NAMALWA (cell line): ENCODE results near the gene SLC26A2.

Experiments
- DNase-seq: peaks from one replicate; pipeline ENCODE4 v3.0.0-alpha.2; 2015; ENCODE audit warnings: low spot score

The SLC26A2 gene

GRCh38 chr5:149962601-149963300 lies 2.2 kb downstream of the SLC26A2 start:
- no peak for DNase-seq

GRCh38 chr5:149963729-149964128 lies 3.2 kb downstream of the SLC26A2 start:
- DNase-seq: no peak

- no peak for DNase-seq
These were observed 6.4 kb downstream of the SLC26A2 start for GRCh38 chr5:149966946-149967345.

GRCh38 chr5:149969181-149969930 lies 8.8 kb downstream of the SLC26A2 start:
- DNase-seq: no peak

GRCh38 chr5:149975409-149975808 lies 14.9 kb downstream of the SLC26A2 start:
- DNase-seq: no peak

- no peak for DNase-seq
These were observed 19.3 kb downstream of the SLC26A2 start for GRCh38 chr5:149979896-149980295.

- no peak for DNase-seq
These were observed 20.6 kb downstream of the SLC26A2 start for GRCh38 chr5:149981206-149981605.

GRCh38 chr5:149982505-149982904 lies 21.9 kb downstream of the SLC26A2 start:
- no peak for DNase-seq

GRCh38 chr5:149988126-149988525 lies 27.6 kb downstream of the SLC26A2 start:
- no peak for DNase-seq

GRCh38 chr5:149990518-149991376 lies 30.2 kb downstream of the SLC26A2 start:
- DNase-seq: peak; percentile 86

GRCh38 chr5:149993471-149993870 lies 32.9 kb downstream of the SLC26A2 start:
- no peak for DNase-seq

- no peak for DNase-seq
These were observed 35.0 kb downstream of the SLC26A2 start for GRCh38 chr5:149995385-149996204.

- no peak for DNase-seq
These were observed 35.8 kb downstream of the SLC26A2 start for GRCh38 chr5:149996205-149996890.

GRCh38 chr5:149998281-149998680 lies 37.7 kb downstream of the SLC26A2 start:
- DNase-seq: no peak

- no peak for DNase-seq
These were observed 38.8 kb downstream of the SLC26A2 start for GRCh38 chr5:149999359-149999758.

GRCh38 chr5:149999866-150000255 lies 39.3 kb downstream of the SLC26A2 start:
- DNase-seq: no peak

- peak; percentile 98 for DNase-seq
These were observed 39.9 kb downstream of the SLC26A2 start, which contains the start of the genes HMGXB3 and TIGD6 for GRCh38 chr5:150000256-150000989. HMGXB3 (plus strand) TSS chr5:150000739; CDS start chr5:150004853, 4,114 bp downstream. TIGD6 (minus strand) TSS chr5:150000654; CDS start chr5:149996348, 4,306 bp downstream.

- DNase-seq: peak; percentile 63
These were observed 40.6 kb downstream of the SLC26A2 start for GRCh38 chr5:150000990-150001659.

GRCh38 chr5:150001660-150002486 lies 41.3 kb downstream of the SLC26A2 start:
- DNase-seq: peak; percentile 94
